ENCODE results near the gene TENT4B.

TENT4B gene

GRCh38 chr16:50267651-50268050, 114.5 kb downstream of the TENT4B start:
- no peak overlapping the region for H3K27ac ChIP-seq (ENCODE audit: low read depth, low read length)
- no peaks in the 10 kb centered on the region for H3K9me3 ChIP-seq (ENCODE audit: insufficient read depth, low read depth, low read length)
- H3K4me3 ChIP-seq (ENCODE audit: low read length) = no peak overlapping the region
- no peak overlapping the region for H3K9ac ChIP-seq (ENCODE audit: low read depth, low read length)
- H3K36me3 ChIP-seq (ENCODE audit: insufficient read depth, low read length) = no peaks in the 10 kb centered on the region
- no peaks in the 10 kb centered on the region for H3K27me3 ChIP-seq (ENCODE audit: insufficient read depth, low read length)
- H3K4me1 ChIP-seq (ENCODE audit: insufficient read depth, low read length) = peaks cover 15% of the 10 kb centered on the region
- 74% methylated on average over 3 of the region's 3 CpGs for WGBS

DNA sequence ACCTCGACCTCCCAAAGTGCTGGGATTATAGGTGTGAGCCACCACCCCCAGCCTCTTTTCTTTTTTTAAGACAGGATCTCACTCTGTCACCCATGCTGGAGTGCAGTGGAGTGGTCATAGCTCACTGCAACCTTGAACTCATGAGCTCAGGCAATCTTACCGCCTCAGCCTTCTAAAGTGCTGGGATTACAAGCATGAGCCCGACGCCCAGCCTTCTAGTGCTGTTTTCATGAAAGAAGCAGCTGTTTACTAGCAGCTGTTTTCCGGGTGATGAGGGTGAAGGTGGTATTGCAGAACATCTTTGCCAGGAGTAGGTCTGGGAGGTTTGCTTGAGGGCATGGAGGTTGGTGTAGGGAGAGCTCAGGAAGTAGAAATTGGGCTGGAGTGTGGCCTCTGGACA, 115.2 kb downstream of the TENT4B start:
- 91% methylated on average over 5 of the region's 5 CpGs for WGBS
- H3K9ac ChIP-seq (ENCODE audit: low read depth, low read length) = no peak overlapping the region
- H3K4me3 ChIP-seq (ENCODE audit: low read length) = no peak overlapping the region
- no peaks in the 10 kb centered on the region for H3K9me3 ChIP-seq (ENCODE audit: insufficient read depth, low read depth, low read length)
- H3K27ac ChIP-seq (ENCODE audit: low read depth, low read length) = no peak overlapping the region
- no peaks in the 10 kb centered on the region for H3K27me3 ChIP-seq (ENCODE audit: insufficient read depth, low read length)
- H3K4me1 ChIP-seq (ENCODE audit: insufficient read depth, low read length) = peaks cover 15% of the 10 kb centered on the region
- no peaks in the 10 kb centered on the region for H3K36me3 ChIP-seq (ENCODE audit: insufficient read depth, low read length)

DNA sequence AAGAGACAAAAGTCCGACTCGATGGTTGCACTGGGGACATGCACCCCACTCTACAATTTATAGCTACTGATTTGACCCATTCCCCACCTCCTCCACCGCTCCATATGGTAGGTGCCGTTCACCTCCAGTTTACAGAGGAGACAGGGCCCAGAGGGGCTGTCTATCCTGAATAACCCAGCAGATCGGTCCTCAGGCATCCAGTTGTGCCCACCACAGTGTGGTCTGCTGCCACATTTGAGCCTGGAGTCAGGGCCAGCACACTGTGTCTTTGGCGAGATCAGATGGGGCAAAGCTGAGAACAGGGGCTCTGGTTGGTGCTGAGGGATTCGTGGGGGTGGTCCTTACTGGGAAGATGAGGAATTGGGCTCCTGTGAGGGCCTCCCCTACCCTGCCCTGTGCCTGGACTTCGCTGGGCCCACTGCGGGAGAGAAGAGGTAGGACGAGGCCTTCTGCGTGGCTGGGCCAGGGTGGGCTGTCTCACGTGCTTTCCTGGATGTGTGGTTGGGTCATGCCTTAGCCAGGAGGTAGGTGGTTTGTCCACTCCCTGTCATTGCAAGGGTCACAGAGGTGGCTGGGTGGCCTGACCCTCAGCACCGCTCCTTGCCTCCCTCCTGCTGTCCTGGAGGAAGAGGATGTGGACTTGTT, 116.1 kb downstream of the TENT4B start:
- no peaks in the 10 kb centered on the region for H3K36me3 ChIP-seq (ENCODE audit: insufficient read depth, low read length)
- H3K27me3 ChIP-seq (ENCODE audit: insufficient read depth, low read length) = no peaks in the 10 kb centered on the region
- 93% methylated on average over 12 of the region's 13 CpGs for WGBS
- H3K9ac ChIP-seq (ENCODE audit: low read depth, low read length) = no peak overlapping the region
- H3K4me1 ChIP-seq (ENCODE audit: insufficient read depth, low read length) = peaks cover 15% of the 10 kb centered on the region
- no peaks in the 10 kb centered on the region for H3K9me3 ChIP-seq (ENCODE audit: insufficient read depth, low read depth, low read length)
- H3K27ac ChIP-seq (ENCODE audit: low read depth, low read length) = no peak overlapping the region
- H3K4me3 ChIP-seq (ENCODE audit: low read length) = no peak overlapping the region

- Histone ChIP-seq H3K9ac (ENCODE audit: low read depth, low read length) (no peak overlapping the region), H3K4me3 (ENCODE audit: low read length) (no peak overlapping the region), H3K4me1 (ENCODE audit: insufficient read depth, low read length) (peaks cover 15% of the 10 kb centered on the region), H3K27me3 (ENCODE audit: insufficient read depth, low read length) (no peaks in the 10 kb centered on the region), H3K9me3 (ENCODE audit: insufficient read depth, low read depth, low read length) (no peaks in the 10 kb centered on the region), H3K27ac (ENCODE audit: low read depth, low read length) (no peak overlapping the region), H3K36me3 (ENCODE audit: insufficient read depth, low read length) (no peaks in the 10 kb centered on the region)
- 90% methylated on average over 12 of the region's 12 CpGs for WGBS
These were observed 116.8 kb downstream of the TENT4B start for GRCh38 chr16:50269769-50270509.

- Histone ChIP-seq H3K4me3 (ENCODE audit: low read length) (no peak overlapping the region), H3K36me3 (ENCODE audit: insufficient read depth, low read length) (no peaks in the 10 kb centered on the region), H3K27ac (ENCODE audit: low read depth, low read length) (no peak overlapping the region), H3K4me1 (ENCODE audit: insufficient read depth, low read length) (peaks cover 15% of the 10 kb centered on the region), H3K9me3 (ENCODE audit: insufficient read depth, low read depth, low read length) (no peaks in the 10 kb centered on the region), H3K9ac (ENCODE audit: low read depth, low read length) (no peak overlapping the region), H3K27me3 (ENCODE audit: insufficient read depth, low read length) (no peaks in the 10 kb centered on the region)
- 94% methylated on average over 12 of the region's 13 CpGs for WGBS
These were observed 117.5 kb downstream of the TENT4B start for GRCh38 chr16:50270510-50271147.

GRCh38 chr16:50271148-50272041, 118.3 kb downstream of the TENT4B start:
- H3K4me1 ChIP-seq (ENCODE audit: insufficient read depth, low read length) = peaks cover 10% of the 10 kb centered on the region; the same call in 1 of the 2 replicates
- H3K27me3 ChIP-seq (ENCODE audit: insufficient read depth, low read length) = no peaks in the 10 kb centered on the region
- 92% methylated on average over 15 of the region's 15 CpGs for WGBS
- no peak overlapping the region for H3K4me3 ChIP-seq (ENCODE audit: low read length)
- no peaks in the 10 kb centered on the region for H3K9me3 ChIP-seq (ENCODE audit: insufficient read depth, low read depth, low read length)
- H3K36me3 ChIP-seq (ENCODE audit: insufficient read depth, low read length) = no peaks in the 10 kb centered on the region
- no peak overlapping the region for H3K9ac ChIP-seq (ENCODE audit: low read depth, low read length)
- H3K27ac ChIP-seq (ENCODE audit: low read depth, low read length) = no peak overlapping the region

DNA sequence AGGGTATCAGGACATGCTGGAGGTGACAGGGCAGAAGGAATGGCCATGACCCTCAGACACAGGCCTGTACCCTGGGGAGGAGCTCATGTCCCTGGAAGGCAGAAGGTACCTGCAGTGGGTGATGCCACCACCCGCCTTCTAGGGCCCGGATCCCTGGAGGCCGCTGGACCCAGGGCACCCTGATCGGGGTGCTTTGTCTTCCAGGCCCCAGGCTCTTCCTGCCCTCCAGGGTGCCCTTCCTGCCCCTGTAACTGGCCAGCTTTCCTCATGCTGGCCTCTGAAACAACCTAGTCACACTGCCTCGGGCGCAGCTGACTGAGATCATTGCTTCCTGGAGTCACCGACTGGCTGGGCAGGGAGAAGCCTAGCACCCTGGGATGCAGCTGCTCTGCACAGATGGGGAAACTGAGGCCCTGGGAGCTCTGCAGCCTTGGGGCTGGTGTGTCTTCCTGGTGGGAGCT, 119.0 kb downstream of the TENT4B start:
- no peaks in the 10 kb centered on the region for H3K36me3 ChIP-seq (ENCODE audit: insufficient read depth, low read length)
- H3K9ac ChIP-seq (ENCODE audit: low read depth, low read length) = no peak overlapping the region
- 93% methylated on average over 7 of the region's 7 CpGs for WGBS
- H3K27ac ChIP-seq (ENCODE audit: low read depth, low read length) = no peak overlapping the region
- H3K9me3 ChIP-seq (ENCODE audit: insufficient read depth, low read depth, low read length) = no peaks in the 10 kb centered on the region
- H3K4me1 ChIP-seq (ENCODE audit: insufficient read depth, low read length) = 0 out of 2 replicates have a peak, but pooled peaks cover 4% of the 10 kb centered on the region
- H3K27me3 ChIP-seq (ENCODE audit: insufficient read depth, low read length) = no peaks in the 10 kb centered on the region
- no peak overlapping the region for H3K4me3 ChIP-seq (ENCODE audit: low read length)

GRCh38 chr16:50272687-50273381, 119.7 kb downstream of the TENT4B start:
- H3K4me3 ChIP-seq (ENCODE audit: low read length) = no peak overlapping the region
- no peaks in the 10 kb centered on the region for H3K9me3 ChIP-seq (ENCODE audit: insufficient read depth, low read depth, low read length)
- no peaks in the 10 kb centered on the region for H3K27me3 ChIP-seq (ENCODE audit: insufficient read depth, low read length)
- 87% methylated on average over 5 of the region's 5 CpGs for WGBS
- H3K36me3 ChIP-seq (ENCODE audit: insufficient read depth, low read length) = no peaks in the 10 kb centered on the region
- H3K9ac ChIP-seq (ENCODE audit: low read depth, low read length) = no peak overlapping the region
- H3K4me1 ChIP-seq (ENCODE audit: insufficient read depth, low read length) = no peaks in the 10 kb centered on the region
- no peak overlapping the region for H3K27ac ChIP-seq (ENCODE audit: low read depth, low read length)

GRCh38 chr16:50273382-50273690, 120.2 kb downstream of the TENT4B start:
- 89% methylated on average over 2 of the region's 2 CpGs for WGBS
- Histone ChIP-seq H3K27ac (ENCODE audit: low read depth, low read length) (no peak overlapping the region), H3K4me1 (ENCODE audit: insufficient read depth, low read length) (no peaks in the 10 kb centered on the region), H3K9me3 (ENCODE audit: insufficient read depth, low read depth, low read length) (no peaks in the 10 kb centered on the region), H3K27me3 (ENCODE audit: insufficient read depth, low read length) (no peaks in the 10 kb centered on the region), H3K4me3 (ENCODE audit: low read length) (no peak overlapping the region), H3K9ac (ENCODE audit: low read depth, low read length) (no peak overlapping the region), H3K36me3 (ENCODE audit: insufficient read depth, low read length) (no peaks in the 10 kb centered on the region)

DNA sequence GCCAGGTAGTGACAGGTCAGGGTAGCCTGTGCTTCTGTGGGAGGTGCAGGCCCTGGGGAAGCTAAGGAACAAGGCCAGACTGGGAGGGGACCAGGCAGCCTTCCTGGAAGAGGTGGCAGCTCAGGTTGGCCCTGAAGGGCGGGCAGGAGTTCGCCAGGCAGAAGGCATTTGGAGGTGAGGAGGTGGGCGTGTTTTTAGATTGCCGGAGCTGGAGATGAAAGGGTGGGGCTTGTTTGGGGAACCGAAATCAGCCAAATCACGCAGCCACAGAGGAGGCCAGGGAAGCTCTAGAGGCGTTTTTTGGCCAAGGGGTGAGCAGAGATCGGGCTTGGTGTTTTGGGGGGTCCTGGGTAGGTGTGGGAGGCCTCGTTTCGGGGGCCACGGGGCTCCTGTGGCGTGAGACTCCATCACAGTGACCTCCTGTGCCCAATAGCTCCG, 120.8 kb downstream of the TENT4B start:
- no peaks in the 10 kb centered on the region for H3K9me3 ChIP-seq (ENCODE audit: insufficient read depth, low read depth, low read length)
- H3K27me3 ChIP-seq (ENCODE audit: insufficient read depth, low read length) = no peaks in the 10 kb centered on the region
- H3K36me3 ChIP-seq (ENCODE audit: insufficient read depth, low read length) = no peaks in the 10 kb centered on the region
- no peak overlapping the region for H3K4me3 ChIP-seq (ENCODE audit: low read length)
- H3K4me1 ChIP-seq (ENCODE audit: insufficient read depth, low read length) = no peaks in the 10 kb centered on the region
- H3K9ac ChIP-seq (ENCODE audit: low read depth, low read length) = no peak overlapping the region
- WGBS = 77% methylated on average over 13 of the region's 13 CpGs
- no peak overlapping the region for H3K27ac ChIP-seq (ENCODE audit: low read depth, low read length)

Data from HUES64 (cell line).